GM12801 (cell line): ENCODE data around the gene ASB18.

Experiments used
- CTCF ChIP-seq: IDR thresholded peaks from one replicate; pipeline ENCODE4 v1.5.1; 2011; ENCODE audit warnings: control low read depth; ENCODE audit not compliant: insufficient read length; ENCODE audit errors: extremely low read depth

ASB18 gene

GRCh38 chr2:236281423-236281822 is 17.2 kb upstream of the ASB18 start:
- no peak for TF ChIP-seq CTCF

- no peak for TF ChIP-seq CTCF
These were observed 8.9 kb upstream of the ASB18 start for GRCh38 chr2:236273126-236273525.

- TF ChIP-seq CTCF, result no peak
These were observed 7.6 kb upstream of the ASB18 start for GRCh38 chr2:236271851-236272250.

- TF ChIP-seq CTCF, result no peak
These were observed 1.5 kb upstream of the ASB18 start for GRCh38 chr2:236265675-236266074.

- TF ChIP-seq CTCF, result no peak
These were observed 2.0 kb downstream of the ASB18 start for GRCh38 chr2:236262238-236262637.

GRCh38 chr2:236261452-236261851 is 2.8 kb downstream of the ASB18 start:
- TF ChIP-seq CTCF, result no peak

- no peak for TF ChIP-seq CTCF
These were observed 4.8 kb downstream of the ASB18 start for GRCh38 chr2:236259371-236259770.

GRCh38 chr2:236257575-236257974 is 6.6 kb downstream of the ASB18 start:
- TF ChIP-seq CTCF, result no peak
